H1 (cell line): ENCODE data around the gene SSR2. TPM values are rescaled to one million over a fixed set of nuclear protein-coding genes. Genes with fewer than 3 reads are reported as not detected.
A peak's percentile ranks its signal among the peaks of the same experiment; 100 is the strongest.

Source experiments
- CTCF ChIA-PET: fragments of 300-600 bp; sonication (Branson Sonifier 250); formaldehyde crosslinking; loops from one replicate; lab custom pipeline; 2021; ENCODE audit not compliant: partially characterized antibody; lab: Charles Lee
- POLR2A ChIA-PET: fragments of 300-600 bp; sonication (Branson Sonifier 250); formaldehyde crosslinking; loops from one replicate; lab custom pipeline; 2021; ENCODE audit warnings: inconsistent platforms; ENCODE audit not compliant: partially characterized antibody; lab: Charles Lee
- DNase-seq, 2 experiments: peaks; one replicate each; pipeline versions ENCODE4 v3.0.0 to v3.0.0-alpha.2; 2010 to 2022; ENCODE audit warnings: low spot score in 2 of 2, low read depth in 1 of 2, mixed read lengths in 1 of 2
- FAIRE-seq: peaks from 2 replicates; lab custom pipeline; 2011; peaks lifted over from hg19 to GRCh38; lab: Jason Lieb, UNC
- H2AFZ ChIP-seq: 2 replicates; pipeline ENCODE4 v1.8.1; 2012; ENCODE audit warnings: low read length, inconsistent platforms
- H2AK5ac ChIP-seq: 2 replicates; pipeline ENCODE4 v1.6.1; 2013; ENCODE audit warnings: low read depth, low read length
- H2BK120ac ChIP-seq: replicated peaks from 2 replicates; pipeline ENCODE3; 2013; ENCODE audit warnings: low read depth, low read length, inconsistent platforms
- H2BK12ac ChIP-seq: 2 replicates; pipeline ENCODE4 v1.6.1; 2013; ENCODE audit warnings: low read depth, low read length
- H2BK15ac ChIP-seq: 2 replicates; pipeline ENCODE4 v1.6.1; 2013; ENCODE audit warnings: low read length
- H2BK20ac ChIP-seq: 2 replicates; pipeline ENCODE4 v1.6.1; 2013; ENCODE audit warnings: low read length
- H2BK5ac ChIP-seq: 2 replicates; pipeline ENCODE4 v1.6.1; 2013; ENCODE audit warnings: low read depth, low read length
- H3K14ac ChIP-seq: 2 replicates; pipeline ENCODE4 v1.6.1; 2013; ENCODE audit warnings: inconsistent platforms; ENCODE audit not compliant: insufficient read length
- H3K18ac ChIP-seq: 2 replicates; pipeline ENCODE4 v1.6.1; 2013; ENCODE audit warnings: low read length; ENCODE audit errors: extremely low read depth
- H3K23ac ChIP-seq: 2 replicates; pipeline ENCODE4 v1.6.1; 2013; ENCODE audit warnings: inconsistent platforms; ENCODE audit not compliant: insufficient read length
- H3K23me2 ChIP-seq: 2 replicates; pipeline ENCODE4 v1.6.1; 2013; ENCODE audit warnings: low read depth, low read length
- H3K27ac ChIP-seq: 2 replicates; pipeline ENCODE4 v1.6.1; 2011; ENCODE audit warnings: low read depth, low read length, inconsistent platforms
- H3K27me3 ChIP-seq, 4 experiments: replicated peaks in 1 of 4; 1 replicate in 1 of 4; 2 replicates in 3 of 4; pipeline versions ENCODE4 v1.6.1 to v1.8.1; 2011 to 2013; ENCODE audit warnings: low read length in 3 of 4, mild to moderate bottlenecking in 3 of 4, inconsistent platforms in 2 of 4, mixed read lengths in 2 of 4, moderate library complexity in 1 of 4; ENCODE audit not compliant: control insufficient read depth in 3 of 4, insufficient read depth in 3 of 4; ENCODE audit errors: extremely low read depth in 1 of 4
- H3K36me3 ChIP-seq, 4 experiments: 2 replicates each; pipeline versions ENCODE4 v1.6.1 to v1.8.1; 2011 to 2013; ENCODE audit warnings: mild to moderate bottlenecking in 4 of 4, low read length in 3 of 4, moderate library complexity in 2 of 4, control low read depth in 1 of 4, inconsistent platforms in 1 of 4; ENCODE audit not compliant: insufficient read depth in 4 of 4, control insufficient read depth in 2 of 4
- H3K4ac ChIP-seq: replicated peaks from 2 replicates; pipeline ENCODE3; 2013; ENCODE audit warnings: low read length, low read depth, mixed read lengths, inconsistent platforms; ENCODE audit not compliant: insufficient read length
- H3K4me1 ChIP-seq, 4 experiments: replicated peaks in 1 of 4; 1 replicate in 1 of 4; 2 replicates in 3 of 4; pipeline versions ENCODE4 v1.6.1 to v1.8.1; 2011 to 2013; ENCODE audit warnings: low read length in 3 of 4, inconsistent platforms in 2 of 4, mixed read lengths in 1 of 4; ENCODE audit not compliant: insufficient read depth in 4 of 4, control insufficient read depth in 3 of 4
- H3K4me2 ChIP-seq, 2 experiments: 2 replicates each; pipeline versions ENCODE4 v1.6.1 to v1.8.1; 2011 to 2013; ENCODE audit warnings: low read depth in 2 of 2, low read length in 2 of 2, control low read depth in 1 of 2, inconsistent platforms in 1 of 2, mild to moderate bottlenecking in 1 of 2; ENCODE audit not compliant: insufficient read depth in 1 of 2
- H3K4me3 ChIP-seq, 4 experiments: fragments of 200-600, 300-600 bp in 1 of 4; sonication (generic), shearing (Covaris generic), sonication (Bioruptor Twin) in 1 of 4; 2 replicates each; pipeline versions ENCODE4 v1.5.1 to v1.8.1; 2011 to 2016; ENCODE audit warnings: low read length in 4 of 4, low read depth in 3 of 4, control low read depth in 2 of 4, inconsistent platforms in 2 of 4, mild to moderate bottlenecking in 2 of 4, mixed read lengths in 1 of 4, moderate library complexity in 1 of 4; ENCODE audit not compliant: insufficient read depth in 2 of 4; ENCODE audit errors: extremely low read depth in 1 of 4
- H3K56ac ChIP-seq: replicated peaks from 2 replicates; pipeline ENCODE3; 2013; ENCODE audit warnings: low read depth, mild to moderate bottlenecking, mixed read lengths, low read length, inconsistent platforms; ENCODE audit not compliant: insufficient read length
- H3K79me1 ChIP-seq: 2 replicates; pipeline ENCODE4 v1.6.1; 2013; ENCODE audit warnings: low read depth, low read length, control low read depth
- H3K79me2 ChIP-seq, 2 experiments: 2 replicates each; pipeline versions ENCODE4 v1.6.1 to v1.8.1; 2012 to 2013; ENCODE audit warnings: low read length in 2 of 2, mild to moderate bottlenecking in 2 of 2, inconsistent platforms in 1 of 2; ENCODE audit not compliant: insufficient read depth in 2 of 2, control insufficient read depth in 1 of 2
- H3K9ac ChIP-seq, 4 experiments: replicated peaks in 1 of 4; 1 replicate in 1 of 4; 2 replicates in 3 of 4; pipeline versions ENCODE4 v1.6.1 to v1.8.1; 2011 to 2013; ENCODE audit warnings: low read depth in 3 of 4, low read length in 3 of 4, control low read depth in 2 of 4, mild to moderate bottlenecking in 2 of 4, moderate library complexity in 2 of 4, inconsistent platforms in 1 of 4; ENCODE audit errors: extremely low read depth in 1 of 4
- H3K9me3 ChIP-seq, 2 experiments: 2 replicates each; pipeline versions ENCODE4 v1.6.1 to v1.8.1; 2012 to 2013; ENCODE audit warnings: mild to moderate bottlenecking in 2 of 2, moderate library complexity in 2 of 2, control low read depth in 1 of 2, inconsistent platforms in 1 of 2, low read depth in 1 of 2, low read length in 1 of 2, mixed read lengths in 1 of 2; ENCODE audit not compliant: insufficient read depth in 2 of 2
- H4K20me1 ChIP-seq, 2 experiments: replicated peaks in 1 of 2; 2 replicates each; pipeline versions ENCODE3 to v1.8.1; 2011 to 2013; ENCODE audit warnings: inconsistent platforms in 2 of 2, low read length in 2 of 2, mild to moderate bottlenecking in 1 of 2; ENCODE audit not compliant: insufficient read depth in 2 of 2, control insufficient read depth in 1 of 2
- H4K5ac ChIP-seq: 2 replicates; pipeline ENCODE4 v1.6.1; 2013; ENCODE audit warnings: low read length, low read depth, mixed read lengths, inconsistent platforms; ENCODE audit not compliant: insufficient read length
- H4K8ac ChIP-seq: 2 replicates; pipeline ENCODE4 v1.8.0; 2013; ENCODE audit warnings: mild to moderate bottlenecking, moderate library complexity, low read length, inconsistent platforms; ENCODE audit not compliant: insufficient read depth; ENCODE audit errors: extremely low read depth
- H4K91ac ChIP-seq: replicated peaks from 2 replicates; pipeline ENCODE3; 2013; ENCODE audit warnings: low read length, mixed read lengths, inconsistent platforms; ENCODE audit not compliant: insufficient read length
- CTBP2 ChIP-seq: IDR thresholded peaks from 2 replicates; pipeline ENCODE4 v1.7.0; 2011; ENCODE audit warnings: borderline replicate concordance, mild to moderate bottlenecking, moderate library complexity, mixed read lengths, low read length; ENCODE audit not compliant: insufficient read depth, insufficient read length
- CTCF ChIP-seq, 3 experiments: IDR thresholded peaks; 1 replicate in 2 of 3; 2 replicates in 1 of 3; pipeline versions ENCODE4 v1.5.1 to v1.6.1; 2011; ENCODE audit warnings: low read length in 3 of 3, mild to moderate bottlenecking in 3 of 3, inconsistent platforms in 2 of 3, low read depth in 1 of 3, moderate library complexity in 1 of 3; ENCODE audit not compliant: insufficient read depth in 1 of 3; ENCODE audit errors: control extremely low read depth in 1 of 3
- EGR1 ChIP-seq: IDR thresholded peaks from 2 replicates; pipeline ENCODE4 v1.6.1; 2011; ENCODE audit warnings: low read depth, low read length, borderline replicate concordance
- EZH2 ChIP-seq: fragments of 200-600 bp; sonication (generic); IDR thresholded peaks from 2 replicates; pipeline ENCODE4 v1.7.1; 2012; ENCODE audit warnings: low read depth, mild to moderate bottlenecking, moderate library complexity, low read length, inconsistent platforms; ENCODE audit not compliant: severe bottlenecking
- MAX ChIP-seq: IDR thresholded peaks from 2 replicates; pipeline ENCODE4 v1.6.1; 2012; ENCODE audit warnings: inconsistent platforms
- NANOG ChIP-seq: IDR thresholded peaks from 2 replicates; pipeline ENCODE4 v1.6.1; 2011; ENCODE audit warnings: low read length, low read depth, mild to moderate bottlenecking, inconsistent platforms; ENCODE audit not compliant: insufficient read depth, poor library complexity, severe bottlenecking
- NRF1 ChIP-seq: IDR thresholded peaks from 2 replicates; pipeline ENCODE4 v1.6.1; 2011; ENCODE audit warnings: mild to moderate bottlenecking, low read depth, low read length, improper control_type of control experiment
- POLR2A ChIP-seq, 2 experiments: IDR thresholded peaks; 1 replicate in 1 of 2; 2 replicates in 1 of 2; pipeline ENCODE4 v1.6.1; 2011; ENCODE audit warnings: low read depth in 2 of 2, low read length in 2 of 2, mild to moderate bottlenecking in 2 of 2; ENCODE audit errors: control extremely low read depth in 1 of 2
- RXRA ChIP-seq: IDR thresholded peaks from 2 replicates; pipeline ENCODE4 v1.6.1; 2011; ENCODE audit warnings: low read depth, mild to moderate bottlenecking, low read length, moderate library complexity; ENCODE audit not compliant: insufficient read depth
- SIX5 ChIP-seq: IDR thresholded peaks from 2 replicates; pipeline ENCODE4 v1.6.1; 2011; ENCODE audit warnings: mild to moderate bottlenecking, low read depth, low read length
- WGBS, 2 experiments: shearing (Covaris generic) in 1 of 2; methylation state at CpG; one replicate each; pipeline versions ENCODE4 v1.1.6 to v1.1.7; 2013 to 2015; ENCODE audit warnings: low lambda C conversion rate in 2 of 2, mixed read lengths in 2 of 2, inconsistent platforms in 1 of 2, low coverage in 1 of 2, missing lambda C conversion rate in 1 of 2; ENCODE audit not compliant: insufficient replicate concordance in 2 of 2, insufficient coverage in 1 of 2, insufficient read length in 1 of 2; ENCODE audit errors: extremely low coverage in 1 of 2, missing lambda C conversion rate in 1 of 2; 5-methylcytosine and 5-hydroxymethylcytosine counted together
- polyA plus RNA-seq, 7 experiments: library from polyadenylated mRNA; depleted of rRNA in 3 of 7; stranded (reverse) in 5 of 7; unstranded in 2 of 7; fragments of >200 nt in 5 of 7; fragments of 200-250 nt in 2 of 7; gene quantifications; 1 replicate in 5 of 7; 2 replicates in 1 of 7; 4 replicates in 1 of 7; pipeline versions ENCODE4 v1.2.1 to v1.2.3, GENCODE V29; 2011 to 2013; ENCODE audit warnings: missing spikeins in 2 of 7, mixed read lengths in 2 of 7
- total RNA-seq: library from RNA; stranded (reverse); fragmentation: NEBNext Ultra II Directional; extraction: Animal tissue kit (Norgen Biotek cat#: 25700); gene quantifications from 2 replicates; pipeline ENCODE4 v1.2.1, GENCODE V29; 2021

The SSR2 gene
- total and polyA plus RNA-seq, 2 of the 8 experiments (the other 6 are each of a cell fraction or from before 2014, with no cell fraction given) = 190 to 648 TPM

GRCh38 chr1:156062189-156062588 lies 41.4 kb upstream of the SSR2 start:
- Histone ChIP-seq H3K23ac (no peak overlapping the region), H3K23me2 (peaks cover 6% of the 10 kb centered on the region), H3K9ac (no peak overlapping the region), H3K9me3 (no peaks in the 10 kb centered on the region), H3K18ac (no peak overlapping the region), H2BK20ac (0 out of 2 replicates have a peak overlapping the region, but pooled peaks have one; percentile 34), H3K36me3 (peaks cover 0 to 7% (median 4%) of the 10 kb centered on the region in 4 experiments; a peak in 1 of 8 replicates), H2AK5ac (no peak overlapping the region), H3K4me2 (peak overlapping the region; percentile 76 to 88), H2BK5ac (no peak overlapping the region), H4K91ac (no peak overlapping the region), H2BK15ac (no peak overlapping the region), H3K27ac (no peak overlapping the region), H3K56ac (no peak overlapping the region), H2BK12ac (no peak overlapping the region), H3K79me1 (no peaks in the 10 kb centered on the region), H3K14ac (no peak overlapping the region), H4K5ac (no peak overlapping the region), H3K4me1 (peaks cover 0 to 22% (median 11%) of the 10 kb centered on the region in 4 experiments; a peak in 6 of 7 replicates), H4K8ac (no peak overlapping the region), H3K4ac (no peak overlapping the region), H2BK120ac (no peak overlapping the region), H4K20me1 (peaks cover 3 to 9% of the 10 kb centered on the region in 2 experiments), H2AFZ (no peak overlapping the region), H3K27me3 (no peaks in the 10 kb centered on the region), H3K4me3 (peak overlapping the region in 3 of 4 experiments; percentile 11 to 62 (median 15); a peak in 4 of 8 replicates), H3K79me2 (peaks cover 0 to 4% of the 10 kb centered on the region in 2 experiments; a peak in 1 of 4 replicates)
- no peak for FAIRE-seq
- no peak for DNase-seq
- POLR2A ChIA-PET = interaction anchor here (1.2 to 7.3 kb wide), 6 partner anchors 9 to 128 kb away, joined by 4 to 37 read pairs (median 14); partner anchors contain the start of genes ARHGEF2, KHDC4, LAMTOR2 and UBQLN4
- CTCF ChIA-PET = interaction anchor here (1.0 to 10.0 kb wide), 8 partner anchors 9 to 124 kb away, joined by 3 to 139 read pairs (median 10); partner anchors contain the start of genes LAMTOR2 and UBQLN4
- WGBS, 2 experiments = 68% methylated on average over 3 of the region's 3 CpGs; no CpG with 5 or more reads in 1 of the 2 experiments
- TF ChIP-seq SIX5 (no peak), NANOG (no peak), RXRA (no peak), CTBP2 (no peak), MAX (no peak), NRF1 (no peak), EGR1 (no peak), POLR2A (IDR thresholded peaks at IDR 0.05; ENCODE audit: control extremely low read depth in 1 of 2, low read depth in 2 of 2, low read length in 2 of 2) (no peak), EZH2 (no peak), CTCF (IDR thresholded peaks at IDR 0.05; ENCODE audit: control extremely low read depth in 1 of 3, insufficient read depth in 1 of 3, low read depth in 1 of 3, low read length in 3 of 3) (no peak)
